Stimulated activated CD4-positive, alpha-beta T cell treated with anti-CD3 and anti-CD28 coated beads, Interleukin-4, amount 100 ng/mL, for 1 hour (primary cell): ENCODE measurements around the gene SYF2.

Experiments
- DNase-seq: peaks from one replicate; pipeline ENCODE4 v3.0.0-alpha.2; 2020

Gene SYF2

GRCh38 chr1:25182629-25183028, 49.7 kb downstream of the SYF2 start:
- no peak for DNase-seq

DNA sequence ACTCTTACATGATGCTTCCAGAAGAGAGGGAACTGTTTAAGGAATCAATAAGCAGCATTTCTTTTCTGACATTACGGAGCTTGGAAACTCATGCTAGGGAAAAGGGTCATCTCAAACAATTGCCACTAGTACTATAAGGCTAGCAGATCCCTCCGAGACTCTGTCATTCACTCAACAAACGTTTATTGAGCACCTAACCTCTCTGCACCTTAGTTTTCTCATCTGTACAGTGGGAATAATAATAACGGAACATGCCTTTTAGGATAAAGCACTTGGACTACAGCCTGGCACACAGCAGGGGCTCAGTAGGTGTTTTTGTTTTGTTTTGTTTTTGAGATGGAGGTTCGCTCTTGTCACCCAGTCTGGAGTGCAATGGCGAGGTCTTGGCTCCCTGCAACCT, 51.3 kb downstream of the SYF2 start:
- DNase-seq: no peak

- no peak for DNase-seq
Observed at GRCh38 chr1:25178917-25179561, 53.3 kb downstream of the SYF2 start.

GRCh38 chr1:25174730-25175612, 57.3 kb downstream of the SYF2 start:
- DNase-seq: no peak

DNA sequence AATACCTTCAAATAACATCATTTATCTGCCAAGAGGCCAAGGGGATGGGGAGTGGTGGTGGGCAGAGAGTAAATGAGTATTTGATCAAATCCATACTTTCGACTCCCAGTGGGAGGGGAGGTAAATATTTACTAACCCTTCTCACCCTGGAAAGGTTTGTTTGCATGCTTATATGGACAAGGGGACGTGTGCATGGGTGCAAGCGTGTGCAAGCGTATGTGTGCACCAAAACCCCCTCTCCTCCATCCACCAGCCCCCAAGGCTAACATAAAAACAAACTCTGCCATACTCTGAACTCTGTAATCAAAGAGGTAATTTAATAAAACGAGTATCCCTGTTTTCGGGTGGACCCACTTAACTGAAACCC, 58.0 kb downstream of the SYF2 start:
- DNase-seq: no peak

GRCh38 chr1:25173809-25174340, 58.4 kb downstream of the SYF2 start:
- no peak for DNase-seq
